BJ (cell line): ENCODE data around the gene EHBP1L1. TPM values are rescaled to one million over a fixed set of nuclear protein-coding genes. Genes with fewer than 3 reads are reported as not detected.

Experiments used
- CTCF ChIA-PET: fragments of 350-600 bp; formaldehyde crosslinking; extraction: SDS; loops from one replicate; lab custom pipeline; 2021; ENCODE audit warnings: antibody characterized with exemption, inconsistent platforms; lab: Yijun Ruan, JAX
- POLR2A ChIA-PET: fragments of 300-600 bp; sonication (Branson Sonifier 250); formaldehyde crosslinking; extraction: SDS; loops from one replicate; lab custom pipeline; 2021; ENCODE audit warnings: antibody characterized with exemption; lab: Charles Lee
- DNase-seq: peaks from one replicate; pipeline ENCODE4 v3.0.0-alpha.2; 2011; ENCODE audit warnings: low read depth
- H3K27me3 ChIP-seq: 2 replicates; pipeline ENCODE4 v1.6.0; 2011; ENCODE audit warnings: low read length; ENCODE audit not compliant: control insufficient read depth, insufficient read depth
- H3K36me3 ChIP-seq: 2 replicates; pipeline ENCODE4 v1.5.1; 2011; ENCODE audit warnings: low read length; ENCODE audit not compliant: control insufficient read depth, insufficient read depth
- H3K4me3 ChIP-seq: 2 replicates; pipeline ENCODE4 v1.5.1; 2011; ENCODE audit warnings: low read depth, mild to moderate bottlenecking, control low read depth, low read length
- polyA plus RNA-seq: library from polyadenylated mRNA; depleted of rRNA; stranded (reverse); fragments of >200 nt; gene quantifications from 2 replicates; pipeline ENCODE4 v1.2.3, GENCODE V29; 2011
- TF ChIP-seq, protein P1 (sequence below): IDR thresholded peaks from 2 replicates; pipeline ENCODE4 v1.5.1; 2011; ENCODE audit warnings: low read depth, mild to moderate bottlenecking, control low read depth, inconsistent platforms, low read length, moderate library complexity; ENCODE audit not compliant: insufficient read depth

EHBP1L1 gene
- polyA plus RNA-seq, 1 experiment: 30.9 TPM

DNA sequence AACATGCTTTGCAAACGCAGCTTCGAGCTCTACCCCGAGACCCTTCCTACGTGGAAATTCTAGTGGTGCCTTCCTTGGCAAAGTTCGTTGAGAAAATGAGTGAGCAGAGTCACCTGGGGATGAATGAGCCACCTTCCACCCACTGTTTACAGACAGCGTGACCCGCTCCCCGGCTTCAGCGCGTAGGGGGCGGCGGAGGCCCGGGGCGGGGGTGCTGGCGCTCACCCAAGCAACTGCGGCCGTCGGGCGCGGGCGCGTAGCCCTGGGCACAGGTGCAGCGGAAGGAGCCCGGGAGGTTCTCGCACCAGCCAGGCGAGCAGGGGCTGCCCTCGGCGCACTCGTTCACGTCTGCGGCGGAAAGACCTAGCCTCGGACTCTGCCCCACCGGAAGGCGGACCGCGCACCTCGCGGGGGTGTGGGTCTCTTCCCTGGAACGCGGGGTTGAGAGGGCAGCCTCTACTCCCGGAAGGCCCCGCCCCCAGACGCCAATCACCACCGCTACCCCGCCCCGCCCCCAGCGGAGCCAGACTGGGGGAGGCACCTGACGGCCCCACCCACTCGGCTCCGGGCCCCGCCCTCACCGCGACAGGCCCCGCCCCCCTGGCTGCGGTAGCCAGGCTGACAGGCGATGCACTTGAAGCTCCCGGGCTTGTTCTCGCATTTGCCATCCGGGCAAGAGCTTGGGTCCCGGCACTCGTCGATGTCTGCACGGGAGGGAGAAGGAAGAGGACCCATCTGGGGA is 29.5 kb upstream of the EHBP1L1 start:
- no peaks in the 10 kb centered on the region for H3K27me3 ChIP-seq
- peaks cover 59% of the 10 kb centered on the region for H3K36me3 ChIP-seq
- TF ChIP-seq, protein P1, sequence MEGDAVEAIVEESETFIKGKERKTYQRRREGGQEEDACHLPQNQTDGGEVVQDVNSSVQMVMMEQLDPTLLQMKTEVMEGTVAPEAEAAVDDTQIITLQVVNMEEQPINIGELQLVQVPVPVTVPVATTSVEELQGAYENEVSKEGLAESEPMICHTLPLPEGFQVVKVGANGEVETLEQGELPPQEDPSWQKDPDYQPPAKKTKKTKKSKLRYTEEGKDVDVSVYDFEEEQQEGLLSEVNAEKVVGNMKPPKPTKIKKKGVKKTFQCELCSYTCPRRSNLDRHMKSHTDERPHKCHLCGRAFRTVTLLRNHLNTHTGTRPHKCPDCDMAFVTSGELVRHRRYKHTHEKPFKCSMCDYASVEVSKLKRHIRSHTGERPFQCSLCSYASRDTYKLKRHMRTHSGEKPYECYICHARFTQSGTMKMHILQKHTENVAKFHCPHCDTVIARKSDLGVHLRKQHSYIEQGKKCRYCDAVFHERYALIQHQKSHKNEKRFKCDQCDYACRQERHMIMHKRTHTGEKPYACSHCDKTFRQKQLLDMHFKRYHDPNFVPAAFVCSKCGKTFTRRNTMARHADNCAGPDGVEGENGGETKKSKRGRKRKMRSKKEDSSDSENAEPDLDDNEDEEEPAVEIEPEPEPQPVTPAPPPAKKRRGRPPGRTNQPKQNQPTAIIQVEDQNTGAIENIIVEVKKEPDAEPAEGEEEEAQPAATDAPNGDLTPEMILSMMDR: no peak
- POLR2A ChIA-PET: no interaction called here
- CTCF ChIA-PET: interaction anchor here (1.2 kb wide), 1 partner anchor 24 kb away, joined by 3 read pairs; the partner anchor contains the start of gene ZNRD2
- no peak for DNase-seq
- no peak overlapping the region for H3K4me3 ChIP-seq

DNA sequence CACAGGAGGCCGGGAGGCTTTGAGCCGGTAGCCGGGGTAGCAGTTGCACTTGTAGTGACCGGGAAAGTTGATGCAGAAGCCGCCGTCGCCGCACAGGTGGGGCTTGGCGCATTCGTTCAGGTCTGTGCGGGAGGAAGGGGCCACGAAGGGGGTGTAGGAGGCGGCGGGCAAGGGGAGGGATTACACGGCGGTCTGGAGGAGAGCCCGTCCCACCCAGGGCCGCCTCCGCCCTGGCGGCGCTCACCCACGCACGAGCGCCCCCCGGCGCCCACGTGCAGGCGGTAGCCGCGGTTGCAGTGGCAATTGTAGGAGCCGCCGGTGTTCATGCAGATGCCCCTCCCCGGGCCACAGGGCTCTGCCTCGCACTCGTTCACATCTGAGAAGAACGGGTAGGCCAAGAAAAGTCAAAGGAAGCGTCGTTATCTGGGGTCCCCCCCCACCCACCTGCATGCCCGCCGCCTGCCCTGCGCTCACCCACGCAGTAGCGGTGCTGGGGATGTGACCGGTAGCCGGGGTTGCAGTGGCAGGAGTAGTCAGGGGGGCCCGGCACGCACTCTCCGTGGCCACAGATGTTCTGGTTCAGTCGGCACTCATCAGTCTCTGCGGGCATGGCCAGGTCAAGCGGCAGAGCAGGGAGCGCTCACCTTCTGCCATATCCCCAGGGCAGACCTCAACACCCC is 28.3 kb upstream of the EHBP1L1 start:
- Histone ChIP-seq H3K36me3 (peaks cover 65% of the 10 kb centered on the region), H3K27me3 (no peaks in the 10 kb centered on the region), H3K4me3 (no peak overlapping the region)
- ChIA-PET POLR2A (no interaction called here), CTCF (interaction anchor here (1.3 kb wide), 1 partner anchor 46 kb away, joined by 3 read pairs; no protein-coding TSS in a partner anchor)
- DNase-seq: no peak
- TF ChIP-seq, protein P1: no peak

DNA sequence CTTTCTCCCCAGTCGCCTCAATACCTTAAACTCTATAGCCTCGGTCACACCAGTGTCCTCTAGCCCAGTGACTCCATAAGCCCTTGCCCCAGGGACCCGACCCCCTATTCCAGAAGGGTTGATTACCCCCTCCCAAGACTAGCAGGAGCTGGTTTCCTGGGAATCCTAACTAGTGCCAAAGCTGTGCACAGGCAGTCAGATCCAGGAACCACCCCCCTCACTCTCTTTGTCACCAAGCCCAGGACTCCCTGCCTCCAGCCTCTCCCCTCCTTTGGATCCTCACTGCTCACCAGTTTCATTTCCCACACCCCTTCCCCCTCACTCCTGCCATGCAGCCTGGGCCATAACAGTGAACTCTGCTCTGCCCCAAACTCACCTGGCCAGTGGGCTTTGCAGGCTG is 27.5 kb upstream of the EHBP1L1 start:
- TF ChIP-seq, protein P1: no peak

DNA sequence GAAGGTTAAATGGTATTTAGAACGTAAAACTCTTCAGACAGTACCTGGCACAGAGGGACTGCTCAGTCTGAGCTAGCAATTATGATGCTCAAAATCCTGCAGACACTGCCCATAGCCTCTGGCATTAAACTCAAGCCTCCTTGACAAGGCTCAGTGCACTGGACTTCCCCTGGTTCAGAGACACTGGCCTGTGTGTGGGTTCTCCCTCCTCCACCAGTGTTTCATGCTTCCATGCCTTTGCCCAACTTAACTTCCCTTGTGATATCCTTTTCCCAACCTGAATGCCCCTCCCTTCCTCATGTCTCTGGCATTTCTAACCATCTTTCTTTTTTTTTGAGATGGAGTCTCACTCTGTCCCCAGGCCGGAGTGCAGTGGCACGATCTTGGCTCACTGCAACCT is 26.8 kb upstream of the EHBP1L1 start:
- Histone ChIP-seq H3K4me3 (no peak overlapping the region), H3K36me3 (peaks cover 64% of the 10 kb centered on the region), H3K27me3 (no peaks in the 10 kb centered on the region)
- no peak for DNase-seq
- TF ChIP-seq, protein P1: no peak
- ChIA-PET CTCF (interaction anchor here (1.3 kb wide), 1 partner anchor 44 kb away, joined by 3 read pairs; no protein-coding TSS in a partner anchor), POLR2A (no interaction called here)

More for the DNA sequence above, 27.5 kb upstream of the EHBP1L1 start:
- no peak for DNase-seq
- ChIA-PET POLR2A (no interaction called here), CTCF (interaction anchor here (0.6 to 1.3 kb wide), 2 partner anchors 28 to 45 kb away, joined by 3 read pairs; no protein-coding TSS in a partner anchor)
- H3K36me3 ChIP-seq: peaks cover 65% of the 10 kb centered on the region
- no peak overlapping the region for H3K4me3 ChIP-seq
- no peaks in the 10 kb centered on the region for H3K27me3 ChIP-seq

DNA sequence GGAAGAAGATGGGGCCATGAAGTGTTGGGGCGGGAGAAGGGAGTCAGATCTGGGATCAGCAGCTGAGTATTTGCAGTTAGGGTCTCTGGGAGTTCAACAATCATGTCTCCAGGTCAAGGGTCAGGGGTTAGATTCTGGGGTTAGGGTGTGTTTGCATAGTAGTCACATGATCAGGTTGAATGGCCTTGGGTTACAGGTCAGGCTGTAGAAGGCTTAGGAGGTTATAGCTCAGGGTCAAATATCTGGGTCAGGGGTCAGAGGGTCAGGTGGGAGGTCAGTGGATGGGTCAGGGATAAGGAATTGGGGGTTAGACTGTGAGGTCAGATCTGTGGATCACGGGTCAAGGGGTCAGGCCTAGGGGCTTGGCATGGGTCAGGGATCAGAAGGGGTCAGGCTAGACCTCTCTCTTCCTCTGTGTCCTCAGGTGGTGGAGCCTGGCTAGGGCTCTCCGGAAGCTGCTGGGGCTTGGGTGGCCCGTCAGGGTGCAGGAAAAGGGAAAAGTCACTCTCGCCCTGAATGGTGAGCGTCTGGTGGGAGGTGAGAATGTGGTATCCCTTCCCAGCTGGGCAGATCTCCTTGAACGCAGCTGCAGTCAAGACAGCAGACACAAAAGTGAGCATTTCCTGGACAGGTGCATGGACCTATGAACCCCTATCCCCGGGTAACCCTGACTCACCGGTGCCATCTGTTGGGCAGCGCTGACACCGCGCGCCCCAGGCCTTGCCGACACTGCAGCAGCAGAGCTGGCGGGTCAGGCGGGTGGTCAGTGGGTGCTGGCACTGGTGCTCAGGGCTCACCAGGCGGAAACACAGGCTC is 24.1 kb upstream of the EHBP1L1 start:
- H3K4me3 ChIP-seq: no peak overlapping the region
- ChIA-PET CTCF (interaction anchor here (0.7 to 3.4 kb wide), 7 partner anchors 10 to 34 kb away, joined by 3 to 25 read pairs (median 3); partner anchors contain the start of genes FAM89B, SCYL1 and ZNRD2), POLR2A (no interaction called here)
- H3K27me3 ChIP-seq: no peaks in the 10 kb centered on the region
- H3K36me3 ChIP-seq: peaks cover 47% of the 10 kb centered on the region
- no peak for DNase-seq
- TF ChIP-seq, protein P1: peak; percentile 53
